Urinary bladder (tissue), 4 donors: ENCODE results near the gene FBXL5. TPM values are rescaled to one million over a fixed set of nuclear protein-coding genes. Genes with fewer than 3 reads are reported as not detected.

ENCODE experiments used
- DNase-seq: peaks from one replicate; pipeline ENCODE4 v3.0.0-alpha.2; 2015; ENCODE audit errors: extremely low spot score
- H3K27ac ChIP-seq: one replicate; pipeline ENCODE4 v1.5.1; 2013; ENCODE audit warnings: low read depth, mild to moderate bottlenecking, moderate library complexity
- H3K36me3 ChIP-seq: one replicate; pipeline ENCODE4 v1.6.1; 2013; ENCODE audit warnings: mild to moderate bottlenecking, moderate library complexity; ENCODE audit not compliant: insufficient read depth
- H3K4me1 ChIP-seq: one replicate; pipeline ENCODE4 v1.6.1; 2013; ENCODE audit warnings: mild to moderate bottlenecking, moderate library complexity; ENCODE audit not compliant: insufficient read depth
- H3K4me3 ChIP-seq: one replicate; pipeline ENCODE4 v1.5.1; 2013; ENCODE audit warnings: low read depth, low read length
- WGBS: extraction: QIAGEN DNeasy Blood & Tissue Kit; methylation state at CpG from one replicate; pipeline ENCODE4 v1.1.7; 2013; 5-methylcytosine and 5-hydroxymethylcytosine counted together
- polyA plus RNA-seq: library from polyadenylated mRNA; stranded (reverse); fragments of 200-250 nt; gene quantifications from one replicate; pipeline ENCODE4 v1.2.3, GENCODE V29; 2013
- total RNA-seq: library from RNA; depleted of rRNA; stranded (reverse); fragments of >200 nt; gene quantifications from one replicate; pipeline ENCODE4 v1.2.3, GENCODE V29; 2014
- donor health status: healthy with polysubstance abuse.
- donor health status: healthy.

Gene FBXL5
- total and polyA plus RNA-seq, 2 donors = 75.3 to 211 TPM

DNA sequence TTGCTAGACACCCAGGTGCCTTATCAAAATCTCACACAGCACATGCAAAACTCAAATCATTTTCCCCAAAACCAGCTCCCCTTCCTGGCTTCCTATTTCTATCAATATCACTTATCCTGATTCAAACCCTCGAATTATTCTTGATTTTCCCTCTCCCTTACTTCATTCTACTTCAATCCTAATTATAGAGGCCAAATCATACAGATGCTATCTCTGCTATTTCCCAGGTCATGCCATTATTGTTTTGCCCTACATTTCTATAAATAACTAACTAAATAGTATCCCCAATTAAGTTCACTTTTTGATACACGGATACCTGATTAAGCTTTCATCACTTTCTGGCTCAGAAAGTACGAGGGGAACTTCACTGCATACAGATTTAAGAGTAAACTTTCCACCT is 62.4 kb downstream of the FBXL5 start:
- DNase-seq = no peak
- no peaks in the 10 kb centered on the region for H3K4me1 ChIP-seq
- 83% methylated on average over 3 of the region's 3 CpGs for WGBS
- no peak overlapping the region for H3K27ac ChIP-seq
- H3K4me3 ChIP-seq = no peak overlapping the region
- H3K36me3 ChIP-seq = no peaks in the 10 kb centered on the region

- WGBS = 66% methylated on average over 3 of the region's 3 CpGs
- Histone ChIP-seq H3K4me1 (no peaks in the 10 kb centered on the region), H3K36me3 (no peaks in the 10 kb centered on the region), H3K4me3 (no peak overlapping the region), H3K27ac (no peak overlapping the region)
- no peak for DNase-seq
Observed at GRCh38 chr4:15587649-15588048, 67.5 kb downstream of the FBXL5 start.

DNA sequence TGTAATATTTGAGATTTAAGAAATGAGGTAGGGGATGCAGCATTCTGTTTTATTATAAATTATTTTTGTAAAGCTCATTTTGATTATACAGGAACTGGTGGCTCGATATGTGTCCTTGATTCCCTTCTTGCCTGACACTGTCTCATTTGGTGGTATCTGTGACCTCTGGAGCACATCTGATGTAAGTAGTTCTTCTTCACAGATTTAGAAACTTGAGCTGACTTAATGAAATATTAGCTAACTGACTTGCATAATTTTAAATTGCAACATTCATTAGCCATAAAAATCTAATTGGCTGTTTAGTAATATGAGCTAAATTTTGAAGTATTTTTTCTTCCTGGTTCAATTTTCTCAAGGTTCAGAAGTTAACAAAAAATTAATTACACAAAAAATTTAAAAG is 69.1 kb downstream of the FBXL5 start:
- H3K4me3 ChIP-seq = no peak overlapping the region
- 96% methylated on average over 1 of the region's 1 CpG for WGBS
- H3K4me1 ChIP-seq = no peaks in the 10 kb centered on the region
- no peaks in the 10 kb centered on the region for H3K36me3 ChIP-seq
- no peak overlapping the region for H3K27ac ChIP-seq
- no peak for DNase-seq

- H3K36me3 ChIP-seq = no peaks in the 10 kb centered on the region
- H3K27ac ChIP-seq = no peak overlapping the region
- H3K4me3 ChIP-seq = no peak overlapping the region
- H3K4me1 ChIP-seq = no peaks in the 10 kb centered on the region
- WGBS = 99% methylated on average over 2 of the region's 2 CpGs
- no peak for DNase-seq
Observed at GRCh38 chr4:15585331-15585730, 69.8 kb downstream of the FBXL5 start.

DNA sequence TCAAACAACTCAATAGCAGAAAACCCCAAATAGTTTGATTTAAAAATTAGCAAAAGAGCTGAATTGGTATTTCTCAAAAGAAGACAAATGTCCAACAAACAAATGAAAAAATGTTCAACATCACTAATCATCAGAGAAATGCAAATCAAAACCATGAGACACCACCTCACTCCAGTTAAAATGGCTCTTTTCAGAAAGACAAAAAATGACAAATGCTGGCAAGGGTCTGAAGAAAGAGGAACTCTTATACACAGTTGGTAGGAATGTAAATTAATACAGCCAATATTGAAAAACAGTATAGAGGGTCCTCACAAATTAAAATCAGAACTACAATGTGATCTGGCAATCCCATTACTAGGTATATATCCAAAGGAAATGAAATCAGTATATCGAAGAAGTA is 70.4 kb downstream of the FBXL5 start:
- no peak for DNase-seq
- H3K36me3 ChIP-seq = no peaks in the 10 kb centered on the region
- H3K4me1 ChIP-seq = no peaks in the 10 kb centered on the region
- no peak overlapping the region for H3K4me3 ChIP-seq
- 99% methylated on average over 1 of the region's 1 CpG for WGBS
- no peak overlapping the region for H3K27ac ChIP-seq

- H3K27ac ChIP-seq = no peak overlapping the region
- H3K4me1 ChIP-seq = no peaks in the 10 kb centered on the region
- H3K4me3 ChIP-seq = no peak overlapping the region
- no peak for DNase-seq
- no peaks in the 10 kb centered on the region for H3K36me3 ChIP-seq
Observed at GRCh38 chr4:15577508-15577907, 77.6 kb downstream of the FBXL5 start.

DNA sequence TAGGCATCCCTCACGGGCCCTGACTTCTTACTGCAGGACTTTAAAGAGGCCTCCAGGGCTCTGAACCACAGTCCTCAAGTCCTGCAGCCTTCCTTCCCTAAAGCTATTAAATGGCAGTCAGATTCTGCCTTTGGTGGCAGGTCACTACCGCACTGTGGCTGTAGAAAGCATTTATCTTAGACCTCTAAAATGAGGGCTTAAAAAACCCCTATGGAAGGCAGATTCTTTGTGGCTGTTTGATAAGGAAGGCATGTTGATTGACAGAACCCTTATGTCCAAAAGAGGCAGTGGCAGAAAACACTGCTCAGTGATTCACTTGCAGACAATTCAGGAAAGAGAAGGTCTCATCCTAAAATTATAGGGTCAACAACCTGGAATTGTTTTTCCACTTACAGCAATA is 79.2 kb downstream of the FBXL5 start:
- Histone ChIP-seq H3K4me1 (no peaks in the 10 kb centered on the region), H3K27ac (no peak overlapping the region), H3K4me3 (no peak overlapping the region), H3K36me3 (no peaks in the 10 kb centered on the region)
- DNase-seq = no peak
- WGBS = 76% methylated on average over 2 of the region's 2 CpGs

GRCh38 chr4:15569746-15570145 is 85.4 kb downstream of the FBXL5 start:
- Histone ChIP-seq H3K4me1 (no peaks in the 10 kb centered on the region), H3K27ac (no peak overlapping the region), H3K4me3 (no peak overlapping the region), H3K36me3 (no peaks in the 10 kb centered on the region)
- 89% methylated on average over 5 of the region's 5 CpGs for WGBS
- DNase-seq = no peak

GRCh38 chr4:15568821-15569220 is 86.3 kb downstream of the FBXL5 start:
- no peak for DNase-seq
- Histone ChIP-seq H3K27ac (no peak overlapping the region), H3K36me3 (no peaks in the 10 kb centered on the region), H3K4me3 (no peak overlapping the region), H3K4me1 (no peaks in the 10 kb centered on the region)

- H3K4me3 ChIP-seq = no peak overlapping the region
- 75% methylated on average over 6 of the region's 6 CpGs for WGBS
- no peak overlapping the region for H3K27ac ChIP-seq
- no peaks in the 10 kb centered on the region for H3K36me3 ChIP-seq
- no peaks in the 10 kb centered on the region for H3K4me1 ChIP-seq
- no peak for DNase-seq
Observed at GRCh38 chr4:15563871-15564270, 91.3 kb downstream of the FBXL5 start.

GRCh38 chr4:15562623-15563022 is 92.5 kb downstream of the FBXL5 start:
- Histone ChIP-seq H3K4me3 (no peak overlapping the region), H3K36me3 (no peaks in the 10 kb centered on the region), H3K27ac (no peak overlapping the region), H3K4me1 (no peaks in the 10 kb centered on the region)
- DNase-seq = no peak

DNA sequence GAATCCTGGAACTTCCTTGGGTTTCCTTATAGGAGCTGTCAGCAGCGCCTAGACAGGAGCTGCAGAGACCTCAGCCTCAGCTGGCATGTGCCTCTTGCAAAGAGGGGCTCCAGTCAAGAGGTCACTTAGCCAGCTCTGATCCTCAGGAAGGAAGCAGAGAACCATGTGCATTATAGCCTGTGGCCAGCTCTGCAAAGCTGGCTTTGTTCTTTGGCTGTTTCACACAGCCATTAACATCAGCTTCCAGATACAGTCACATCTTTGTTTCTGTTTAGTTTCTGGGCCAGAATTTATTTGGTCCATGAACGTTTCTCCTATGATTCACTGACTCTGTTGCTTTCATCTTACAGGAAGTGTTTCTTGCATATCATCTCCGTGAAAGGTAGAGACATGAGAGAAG is 93.0 kb downstream of the FBXL5 start:
- Histone ChIP-seq H3K36me3 (no peaks in the 10 kb centered on the region), H3K4me3 (no peak overlapping the region), H3K27ac (no peak overlapping the region), H3K4me1 (no peaks in the 10 kb centered on the region)
- 50% methylated on average over 3 of the region's 3 CpGs for WGBS
- no peak for DNase-seq

DNA sequence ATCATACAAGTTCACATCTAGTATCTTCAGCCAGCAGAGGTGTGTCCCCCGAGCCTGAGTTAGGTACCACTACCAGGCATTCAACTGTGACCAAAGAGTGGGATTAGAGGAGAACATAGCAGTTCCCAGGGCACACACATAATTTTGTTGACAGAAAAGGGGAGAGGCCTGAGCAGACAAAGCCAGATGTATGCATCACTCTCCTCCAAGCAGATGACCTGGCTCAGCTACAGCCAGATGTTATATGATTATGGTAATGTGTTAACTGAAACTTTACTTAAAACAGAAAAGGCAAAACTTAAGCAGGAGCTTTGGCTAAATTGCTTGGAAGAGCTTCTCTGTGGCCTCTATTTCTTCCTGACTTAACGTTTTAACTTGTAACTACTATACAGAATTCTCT is 96.6 kb downstream of the FBXL5 start:
- no peak for DNase-seq
- no peak overlapping the region for H3K4me3 ChIP-seq
- H3K27ac ChIP-seq = no peak overlapping the region
- no peaks in the 10 kb centered on the region for H3K36me3 ChIP-seq
- H3K4me1 ChIP-seq = no peaks in the 10 kb centered on the region
- WGBS = 85% methylated on average over 2 of the region's 2 CpGs

DNA sequence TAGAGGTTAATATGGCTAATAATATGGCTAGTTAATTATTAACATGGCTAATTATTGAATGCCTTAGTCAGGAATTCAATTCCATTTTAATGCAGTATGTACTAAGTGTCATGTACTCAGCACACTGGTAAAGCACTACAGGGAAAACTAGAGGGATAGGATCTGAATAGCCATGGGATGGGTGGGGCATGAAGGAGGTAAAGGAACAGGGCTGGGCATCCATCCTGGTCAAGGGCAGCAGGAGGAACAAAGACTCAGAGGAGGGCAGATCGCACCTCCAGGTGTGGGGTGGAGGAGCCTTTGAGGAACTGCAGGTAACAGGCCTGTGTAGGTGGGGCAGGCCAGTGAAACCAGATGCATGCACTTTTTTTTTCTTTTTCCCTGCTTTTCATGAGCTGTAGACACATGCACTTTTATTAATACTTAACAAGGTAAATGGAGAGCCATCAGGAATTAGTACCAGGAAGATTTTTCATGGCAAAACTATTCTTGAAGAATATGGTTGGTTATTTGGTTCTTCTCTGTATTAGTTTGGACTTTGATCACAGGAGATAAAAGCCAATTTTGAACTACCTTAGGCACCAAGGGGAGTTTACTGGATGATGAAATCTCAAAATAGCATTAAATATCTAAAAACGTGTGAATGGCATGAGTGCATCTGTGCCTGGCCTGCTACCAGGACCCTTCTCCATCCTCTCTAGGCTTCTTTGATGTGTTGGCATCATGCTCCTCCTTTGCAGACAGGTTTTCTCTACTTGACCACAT is 97.2 kb downstream of the FBXL5 start:
- whole genome bisulfite sequencing = 88% methylated on average over 2 of the region's 2 CpGs
- no peak for DNase-seq
- no peaks in the 10 kb centered on the region for H3K36me3 ChIP-seq

More for the DNA sequence above, 97.2 kb downstream of the FBXL5 start:
- H3K4me3 ChIP-seq = no peak overlapping the region
- no peaks in the 10 kb centered on the region for H3K4me1 ChIP-seq
- no peak overlapping the region for H3K27ac ChIP-seq
